GM23338 (cell line): ENCODE measurements around the gene SMG6. TPM values are rescaled to one million over a fixed set of nuclear protein-coding genes. Genes with fewer than 3 reads are reported as not detected.

Experiments
- ATAC-seq: fragments of 200-7000 bp; cut with Tn5 transposase; 3 replicates; pipeline ENCODE4 v1.9.1; 2020
- DNase-seq: peaks from one replicate; pipeline ENCODE4 v3.0.0-alpha.2; 2015; ENCODE audit warnings: low spot score
- H2AFZ ChIP-seq: fragments of 200-600 bp; sonication (generic); 2 replicates; pipeline ENCODE4 v1.8.0; 2016; ENCODE audit warnings: antibody characterized with exemption, mild to moderate bottlenecking, moderate library complexity
- H3F3A ChIP-seq: fragments of 200-600 bp; sonication (generic); replicated peaks from 2 replicates; pipeline ENCODE4 v1.8.0; 2017; ENCODE audit warnings: antibody characterized with exemption, mixed run types, low read depth
- H3K27ac ChIP-seq: fragments of 200-600 bp; sonication (generic); 2 replicates; pipeline ENCODE4 v1.6.1; 2016; ENCODE audit warnings: low read depth
- H3K27me3 ChIP-seq: fragments of 200-600 bp; sonication (generic); 2 replicates; pipeline ENCODE4 v1.8.0; 2016; ENCODE audit warnings: mild to moderate bottlenecking, mixed run types, moderate library complexity; ENCODE audit not compliant: insufficient read depth
- H3K36me3 ChIP-seq: fragments of 200-600 bp; sonication (generic); 2 replicates; pipeline ENCODE4 v1.8.0; 2016; ENCODE audit warnings: mild to moderate bottlenecking; ENCODE audit not compliant: insufficient read depth
- H3K4me1 ChIP-seq: fragments of 200-600 bp; sonication (generic); 2 replicates; pipeline ENCODE4 v1.8.0; 2016; ENCODE audit warnings: mild to moderate bottlenecking, moderate library complexity; ENCODE audit not compliant: insufficient read depth
- H3K4me2 ChIP-seq: fragments of 200-600 bp; sonication (generic); 2 replicates; pipeline ENCODE4 v1.7.1; 2017; ENCODE audit warnings: mixed run types
- H3K4me3 ChIP-seq: fragments of 200-600 bp; sonication (generic); 2 replicates; pipeline ENCODE4 v1.6.1; 2016; ENCODE audit warnings: mixed run types
- H3K79me2 ChIP-seq: fragments of 200-600 bp; sonication (generic); replicated peaks from 2 replicates; pipeline ENCODE4 v1.8.0; 2017; ENCODE audit warnings: mild to moderate bottlenecking; ENCODE audit not compliant: insufficient read depth
- H3K9me2 ChIP-seq: fragments of 200-600 bp; sonication (generic); 2 replicates; pipeline ENCODE4 v1.8.0; 2017; ENCODE audit not compliant: insufficient read depth
- H4K20me1 ChIP-seq: fragments of 200-600 bp; sonication (generic); replicated peaks from 2 replicates; pipeline ENCODE4 v1.8.0; 2017; ENCODE audit warnings: mild to moderate bottlenecking; ENCODE audit not compliant: insufficient read depth
- H3K27ac Mint-ChIP-seq: 2 replicates; pipeline ENCODE4 v1.8.0; 2020; ENCODE audit warnings: inconsistent platforms, mild to moderate bottlenecking, moderate library complexity, mixed read lengths
- H3K27me3 Mint-ChIP-seq: 3 replicates; pipeline ENCODE4 v1.8.0; 2022; ENCODE audit warnings: low read depth, mild to moderate bottlenecking, moderate library complexity, mixed read lengths, inconsistent platforms; ENCODE audit not compliant: insufficient read depth, poor library complexity
- H3K36me3 Mint-ChIP-seq: 3 replicates; pipeline ENCODE4 v1.8.0; 2021; ENCODE audit warnings: low read depth, mild to moderate bottlenecking, inconsistent platforms, moderate library complexity, mixed read lengths
- H3K4me1 Mint-ChIP-seq: 3 replicates; pipeline ENCODE4 v1.8.0; 2020; ENCODE audit warnings: mild to moderate bottlenecking, inconsistent platforms, mixed read lengths
- H3K4me3 Mint-ChIP-seq: 3 replicates; pipeline ENCODE4 v1.8.0; 2021; ENCODE audit warnings: moderate library complexity, mild to moderate bottlenecking, inconsistent platforms, mixed read lengths
- H3K9me3 Mint-ChIP-seq: 3 replicates; pipeline ENCODE4 v1.8.0; 2020; ENCODE audit warnings: moderate library complexity, mild to moderate bottlenecking, inconsistent platforms, mixed read lengths
- CREB1 ChIP-seq: fragments of 250-450 bp; sonication (Bioruptor Pico); IDR thresholded peaks from 2 replicates; pipeline ENCODE4 v1.5.0; 2020; ENCODE audit warnings: low read depth, mild to moderate bottlenecking, moderate library complexity
- ETS1 ChIP-seq: IDR thresholded peaks from 2 replicates; pipeline ENCODE4 v1.6.1; 2016; ENCODE audit warnings: antibody characterized with exemption
- EZH2 ChIP-seq: fragments of 200-600 bp; sonication (generic); IDR thresholded peaks from one replicate; pipeline ENCODE4 v1.8.0; 2017; ENCODE audit warnings: antibody characterized with exemption, mild to moderate bottlenecking, low read depth; ENCODE audit not compliant: unreplicated experiment
- EZH2phosphoT487 ChIP-seq: fragments of 200-600 bp; sonication (generic); IDR thresholded peaks from one replicate; pipeline ENCODE4 v1.8.1; 2018; ENCODE audit warnings: antibody characterized with exemption; ENCODE audit not compliant: unreplicated experiment
- NANOG ChIP-seq: IDR thresholded peaks from 2 replicates; pipeline ENCODE4 v1.6.1; 2016; ENCODE audit warnings: antibody characterized with exemption, borderline replicate concordance
- POLR2AphosphoS5 ChIP-seq: IDR thresholded peaks from 2 replicates; pipeline ENCODE4 v1.6.1; 2016; ENCODE audit warnings: antibody characterized with exemption, low read depth
- REST ChIP-seq: IDR thresholded peaks from one replicate; pipeline ENCODE4 v1.6.1; 2018; ENCODE audit warnings: antibody characterized with exemption; ENCODE audit not compliant: unreplicated experiment
- STAT1 ChIP-seq: IDR thresholded peaks from one replicate; pipeline ENCODE4 v1.6.1; 2016; ENCODE audit warnings: antibody characterized with exemption; ENCODE audit not compliant: unreplicated experiment
- ZNF114 ChIP-seq: fragments of 250-450 bp; sonication (Bioruptor Pico); IDR thresholded peaks from 2 replicates; pipeline ENCODE4 v1.5.0; 2020; ENCODE audit warnings: mild to moderate bottlenecking, moderate library complexity
- ZNF331 ChIP-seq: fragments of 250-450 bp; sonication (Bioruptor Pico); IDR thresholded peaks from 2 replicates; pipeline ENCODE4 v1.5.0; 2020; ENCODE audit warnings: low read depth, mild to moderate bottlenecking, moderate library complexity
- polyA plus RNA-seq: library from polyadenylated mRNA; unstranded; fragments of >200 nt; fragmentation: Nextera tagmentation; extraction: Ambion mirVana; gene quantifications from 2 replicates; pipeline ENCODE4 v1.2.1, GENCODE V29; 2016
- total RNA-seq: library from RNA; depleted of rRNA; stranded (reverse); fragments of >200 nt; shearing (Covaris generic); gene quantifications from 2 replicates; pipeline ENCODE4 v1.2.3, GENCODE V29; 2014
- TF ChIP-seq, protein P1 (sequence below), 2 experiments: fragments of 200-600 bp in 1 of 2; sonication (generic) in 1 of 2; conservative IDR thresholded peaks; 2 replicates each; pipeline versions ENCODE4 v1.5.1 to v1.6.1; 2016 to 2017; ENCODE audit warnings: antibody characterized with exemption in 2 of 2, low read depth in 2 of 2, mild to moderate bottlenecking in 2 of 2, moderate library complexity in 1 of 2

The SMG6 gene
- total and polyA plus RNA-seq, 2 experiments from 2014 or later: 10.4 to 43.1 TPM

DNA sequence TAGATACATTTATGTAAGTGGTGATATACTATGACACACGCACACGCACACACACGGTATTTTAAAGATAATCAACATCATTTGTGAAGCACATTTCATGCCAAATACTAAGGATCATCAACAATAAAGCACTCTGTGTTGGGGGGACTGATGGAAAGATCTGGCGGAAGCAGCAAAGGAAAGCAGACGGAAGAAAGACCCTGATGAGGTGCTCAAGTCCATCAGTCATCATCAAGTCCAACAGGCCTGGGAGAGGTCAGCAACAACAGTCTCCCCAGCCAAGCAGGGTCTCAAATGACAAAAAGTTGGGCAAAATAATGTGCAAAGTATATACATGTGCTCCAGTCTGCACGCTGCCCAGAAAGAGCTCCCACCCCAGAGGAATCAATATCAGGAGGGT is 193.1 kb downstream of the SMG6 start:
- no peaks in the 10 kb centered on the region for H3K36me3 ChIP-seq
- Mint-ChIP-seq H3K4me3 (no peak overlapping the region), H3K9me3 (no peaks in the 10 kb centered on the region), H3K36me3 (no peaks in the 10 kb centered on the region), H3K27me3 (peaks cover 1% of the 10 kb centered on the region), H3K27ac (no peak overlapping the region; the same call in 1 of the 2 replicates), H3K4me1 (peaks cover 7% of the 10 kb centered on the region; the same call in 1 of the 3 replicates)
- no peak overlapping the region for H3K4me3 ChIP-seq
- no peak overlapping the region for H3K4me2 ChIP-seq
- H4K20me1 ChIP-seq: no peaks in the 10 kb centered on the region
- H3F3A ChIP-seq: no peaks in the 10 kb centered on the region
- no peaks in the 10 kb centered on the region for H3K9me2 ChIP-seq
- no peaks in the 10 kb centered on the region for H3K27me3 ChIP-seq
- DNase-seq: no peak
- TF ChIP-seq ZNF331: no peak
- TF ChIP-seq POLR2AphosphoS5: no peak
- H3K27ac ChIP-seq: no peak overlapping the region
- H2AFZ ChIP-seq: no peak overlapping the region
- no peaks in the 10 kb centered on the region; the same call in 1 of the 2 replicates for H3K79me2 ChIP-seq
- no peaks in the 10 kb centered on the region for H3K4me1 ChIP-seq
- no peak for ATAC-seq

GRCh38 chr17:2108170-2108569 is 195.4 kb downstream of the SMG6 start:
- H3K4me1 ChIP-seq: no peaks in the 10 kb centered on the region
- H3K9me2 ChIP-seq: no peaks in the 10 kb centered on the region
- Mint-ChIP-seq H3K27ac (no peak overlapping the region), H3K27me3 (peaks cover 1% of the 10 kb centered on the region), H3K4me3 (no peak overlapping the region), H3K36me3 (no peaks in the 10 kb centered on the region), H3K4me1 (peaks cover 7% of the 10 kb centered on the region; the same call in 1 of the 3 replicates), H3K9me3 (no peaks in the 10 kb centered on the region)
- no peak overlapping the region for H2AFZ ChIP-seq
- ATAC-seq (no peak), DNase-seq (no peak)
- H3K4me2 ChIP-seq: no peak overlapping the region
- no peaks in the 10 kb centered on the region for H3K27me3 ChIP-seq
- no peak overlapping the region for H3K4me3 ChIP-seq
- H4K20me1 ChIP-seq: no peaks in the 10 kb centered on the region
- H3K79me2 ChIP-seq: no peaks in the 10 kb centered on the region; the same call in 1 of the 2 replicates
- peak overlapping the region; percentile 3; the same call in 1 of the 2 replicates for H3K27ac ChIP-seq
- no peaks in the 10 kb centered on the region for H3F3A ChIP-seq
- H3K36me3 ChIP-seq: no peaks in the 10 kb centered on the region
- TF ChIP-seq REST: no peak
- TF ChIP-seq CREB1: no peak
- TF ChIP-seq, protein P1, sequence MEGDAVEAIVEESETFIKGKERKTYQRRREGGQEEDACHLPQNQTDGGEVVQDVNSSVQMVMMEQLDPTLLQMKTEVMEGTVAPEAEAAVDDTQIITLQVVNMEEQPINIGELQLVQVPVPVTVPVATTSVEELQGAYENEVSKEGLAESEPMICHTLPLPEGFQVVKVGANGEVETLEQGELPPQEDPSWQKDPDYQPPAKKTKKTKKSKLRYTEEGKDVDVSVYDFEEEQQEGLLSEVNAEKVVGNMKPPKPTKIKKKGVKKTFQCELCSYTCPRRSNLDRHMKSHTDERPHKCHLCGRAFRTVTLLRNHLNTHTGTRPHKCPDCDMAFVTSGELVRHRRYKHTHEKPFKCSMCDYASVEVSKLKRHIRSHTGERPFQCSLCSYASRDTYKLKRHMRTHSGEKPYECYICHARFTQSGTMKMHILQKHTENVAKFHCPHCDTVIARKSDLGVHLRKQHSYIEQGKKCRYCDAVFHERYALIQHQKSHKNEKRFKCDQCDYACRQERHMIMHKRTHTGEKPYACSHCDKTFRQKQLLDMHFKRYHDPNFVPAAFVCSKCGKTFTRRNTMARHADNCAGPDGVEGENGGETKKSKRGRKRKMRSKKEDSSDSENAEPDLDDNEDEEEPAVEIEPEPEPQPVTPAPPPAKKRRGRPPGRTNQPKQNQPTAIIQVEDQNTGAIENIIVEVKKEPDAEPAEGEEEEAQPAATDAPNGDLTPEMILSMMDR (conservative IDR thresholded peaks at IDR 0.05; ENCODE audit: low read depth in 2 of 2): no peak
- TF ChIP-seq EZH2phosphoT487: no peak
- TF ChIP-seq STAT1: no peak
- TF ChIP-seq EZH2: no peak
- TF ChIP-seq ZNF114 (CRISPR knock-in tag): no peak
- TF ChIP-seq ETS1: no peak
- TF ChIP-seq POLR2AphosphoS5: no peak
- TF ChIP-seq NANOG: no peak
